WTC11 (cell line): ENCODE data around the gene TMEM181. TPM values are rescaled to one million over a fixed set of nuclear protein-coding genes. Genes with fewer than 3 reads are reported as not detected.

Source experiments
- ATAC-seq: fragments of 200-7000 bp; cut with Tn5 transposase; 2 replicates; pipeline ENCODE4 v1.10.0; 2021; ENCODE audit warnings: mild to moderate bottlenecking, moderate library complexity
- CTCF ChIA-PET: fragments of 300-600 bp; sonication (Branson Sonifier 250); formaldehyde crosslinking; loops from one replicate; lab custom pipeline; 2021; ENCODE audit warnings: antibody characterized with exemption; lab: Charles Lee
- POLR2A ChIA-PET: fragments of 350-600 bp; sonication (Branson Sonifier 250); formaldehyde crosslinking; loops from one replicate; lab custom pipeline; 2021; ENCODE audit warnings: antibody characterized with exemption; lab: Charles Lee
- DNase-seq: peaks from one replicate; pipeline ENCODE4 v3.0.0; 2021; ENCODE audit warnings: low spot score
- H3K27ac Mint-ChIP-seq: 2 replicates; pipeline ENCODE4 v1.8.0; 2021; ENCODE audit warnings: mixed read lengths
- H3K27me3 Mint-ChIP-seq: 2 replicates; pipeline ENCODE4 v1.8.0; 2021; ENCODE audit warnings: low read depth, mild to moderate bottlenecking, moderate library complexity, mixed read lengths
- H3K36me3 Mint-ChIP-seq: 2 replicates; pipeline ENCODE4 v1.8.0; 2021; ENCODE audit warnings: mixed read lengths
- H3K4me1 Mint-ChIP-seq: 2 replicates; pipeline ENCODE4 v1.8.0; 2022; ENCODE audit warnings: mixed read lengths
- H3K4me3 Mint-ChIP-seq: 2 replicates; pipeline ENCODE4 v1.8.0; 2021; ENCODE audit warnings: mild to moderate bottlenecking, moderate library complexity, mixed read lengths
- H3K9me3 Mint-ChIP-seq: 2 replicates; pipeline ENCODE4 v1.8.0; 2021; ENCODE audit warnings: mixed read lengths
- FOXJ3 ChIP-seq: sonication (generic); formaldehyde crosslinking; IDR thresholded peaks from 2 replicates; pipeline ENCODE4 v1.9.0; 2021; ENCODE audit warnings: missing genetic modification reagents, mild to moderate bottlenecking, borderline replicate concordance
- JUN ChIP-seq: sonication (generic); formaldehyde crosslinking; IDR thresholded peaks from 2 replicates; pipeline ENCODE4 v1.8.0; 2023; ENCODE audit warnings: mild to moderate bottlenecking, missing genetic modification reagents
- KAT7 ChIP-seq: sonication (generic); formaldehyde crosslinking; IDR thresholded peaks from 2 replicates; pipeline ENCODE4 v1.8.1; 2023; ENCODE audit warnings: missing genetic modification reagents, mild to moderate bottlenecking, borderline replicate concordance
- MYBL2 ChIP-seq: sonication (generic); formaldehyde crosslinking; IDR thresholded peaks from 2 replicates; pipeline ENCODE4 v1.8.1; 2023; ENCODE audit warnings: mild to moderate bottlenecking, moderate library complexity, missing genetic modification reagents
- NFATC4 ChIP-seq: fragments of 250-450 bp; sonication (Bioruptor Pico); IDR thresholded peaks from 2 replicates; pipeline ENCODE4 v1.9.0; 2021; ENCODE audit warnings: mild to moderate bottlenecking
- NFYB ChIP-seq: sonication (generic); formaldehyde crosslinking; conservative IDR thresholded peaks from 2 replicates; pipeline ENCODE4 v1.8.0; 2022; ENCODE audit warnings: low read depth, missing genetic modification reagents
- NR2C2 ChIP-seq: sonication (generic); formaldehyde crosslinking; IDR thresholded peaks from 2 replicates; pipeline ENCODE4 v1.8.0; 2022; ENCODE audit warnings: mild to moderate bottlenecking, missing genetic modification reagents
- SMAD3 ChIP-seq: sonication (generic); formaldehyde crosslinking; IDR thresholded peaks from 2 replicates; pipeline ENCODE4 v1.8.0; 2022; ENCODE audit warnings: missing genetic modification reagents, mild to moderate bottlenecking, borderline replicate concordance
- TP53 ChIP-seq: sonication (generic); formaldehyde crosslinking; IDR thresholded peaks from 2 replicates; pipeline ENCODE4 v1.8.1; 2023; ENCODE audit warnings: mild to moderate bottlenecking, missing genetic modification reagents
- ZBTB21 ChIP-seq: sonication (generic); formaldehyde crosslinking; IDR thresholded peaks from 2 replicates; pipeline ENCODE4 v1.8.1; 2023; ENCODE audit warnings: mild to moderate bottlenecking, missing genetic modification reagents, borderline replicate concordance
- ZNF121 ChIP-seq: sonication (generic); formaldehyde crosslinking; IDR thresholded peaks from 2 replicates; pipeline ENCODE4 v1.8.0; 2023; ENCODE audit warnings: missing genetic modification reagents
- ZNF396 ChIP-seq: fragments of 250-450 bp; sonication (Bioruptor Pico); IDR thresholded peaks from 2 replicates; pipeline ENCODE4 v1.8.0; 2021; ENCODE audit warnings: mild to moderate bottlenecking, moderate library complexity, borderline replicate concordance
- ZNF416 ChIP-seq: fragments of 250-450 bp; sonication (Bioruptor Pico); IDR thresholded peaks from 2 replicates; pipeline ENCODE4 v1.9.0; 2021; ENCODE audit warnings: mild to moderate bottlenecking, inconsistent platforms
- total RNA-seq: library from RNA; stranded (reverse); gene quantifications from 3 replicates; pipeline ENCODE4 v1.2.3, GENCODE V29; 2021
- TF ChIP-seq, protein P1 (sequence below): fragments of 250-450 bp; sonication (Bioruptor Pico); IDR thresholded peaks from 2 replicates; pipeline ENCODE4 v1.9.0; 2021; ENCODE audit warnings: mild to moderate bottlenecking
- TF ChIP-seq, protein P2 (sequence below): sonication (generic); formaldehyde crosslinking; IDR thresholded peaks from 2 replicates; pipeline ENCODE4 v1.8.0; 2022; ENCODE audit warnings: mild to moderate bottlenecking, missing genetic modification reagents
- TF ChIP-seq, protein P3 (sequence below): sonication (generic); formaldehyde crosslinking; IDR thresholded peaks from 2 replicates; pipeline ENCODE4 v1.8.0; 2022; ENCODE audit warnings: mild to moderate bottlenecking, missing genetic modification reagents
- TF ChIP-seq, protein P4 (sequence below): fragments of 250-450 bp; sonication (Bioruptor Pico); IDR thresholded peaks from 2 replicates; pipeline ENCODE4 v2.1.2; 2022; ENCODE audit warnings: mild to moderate bottlenecking, moderate library complexity
- TF ChIP-seq, protein P5 (sequence below): sonication (generic); formaldehyde crosslinking; IDR thresholded peaks from 2 replicates; pipeline ENCODE4 v1.8.1; 2022; ENCODE audit warnings: low read depth, missing genetic modification reagents, borderline replicate concordance
- TF ChIP-seq, protein P6 (sequence below): sonication (generic); formaldehyde crosslinking; IDR thresholded peaks from 2 replicates; pipeline ENCODE4 v1.8.0; 2022; ENCODE audit warnings: missing genetic modification reagents

The TMEM181 gene
- total RNA-seq, 1 experiment from 2014 or later: 18.8 TPM

DNA sequence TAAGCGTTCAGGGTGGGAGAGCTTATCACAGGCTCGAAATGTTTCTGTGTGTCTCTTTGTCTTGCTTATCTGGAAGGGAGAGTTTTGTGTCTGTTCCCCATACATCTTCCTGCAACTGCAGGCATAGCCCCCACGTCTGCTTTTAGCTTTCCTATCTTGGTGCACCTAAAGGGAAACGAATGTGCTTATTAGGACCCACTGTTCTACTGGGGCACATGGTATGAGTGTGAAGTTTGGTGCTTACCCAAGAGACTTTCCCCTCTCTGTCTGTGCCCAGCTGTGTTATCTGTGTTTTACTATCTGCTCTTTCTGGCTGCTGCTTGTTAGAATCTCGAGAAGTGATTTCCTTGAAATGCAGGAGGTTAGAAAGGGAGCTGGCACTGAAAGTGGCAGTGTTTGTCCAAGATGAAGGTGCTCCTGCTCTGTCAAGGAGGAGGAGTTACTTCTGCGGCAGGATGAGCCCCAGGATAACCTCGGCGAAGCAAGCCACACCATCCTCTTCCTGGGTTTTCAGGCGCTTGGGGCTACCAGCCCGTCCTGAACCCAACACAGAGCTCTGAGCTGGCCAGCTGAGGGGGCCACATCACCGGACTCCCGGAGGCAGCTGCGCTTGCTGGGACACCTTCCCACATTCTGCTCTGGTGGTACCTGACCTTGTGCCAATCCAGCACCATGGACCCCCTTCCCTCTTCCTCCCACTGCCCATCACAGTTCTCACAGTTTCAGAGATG lies 61.2 kb downstream of the TMEM181 start:
- DNase-seq: no peak
- TF ChIP-seq NR2C2: no peak
- TF ChIP-seq, protein P1, sequence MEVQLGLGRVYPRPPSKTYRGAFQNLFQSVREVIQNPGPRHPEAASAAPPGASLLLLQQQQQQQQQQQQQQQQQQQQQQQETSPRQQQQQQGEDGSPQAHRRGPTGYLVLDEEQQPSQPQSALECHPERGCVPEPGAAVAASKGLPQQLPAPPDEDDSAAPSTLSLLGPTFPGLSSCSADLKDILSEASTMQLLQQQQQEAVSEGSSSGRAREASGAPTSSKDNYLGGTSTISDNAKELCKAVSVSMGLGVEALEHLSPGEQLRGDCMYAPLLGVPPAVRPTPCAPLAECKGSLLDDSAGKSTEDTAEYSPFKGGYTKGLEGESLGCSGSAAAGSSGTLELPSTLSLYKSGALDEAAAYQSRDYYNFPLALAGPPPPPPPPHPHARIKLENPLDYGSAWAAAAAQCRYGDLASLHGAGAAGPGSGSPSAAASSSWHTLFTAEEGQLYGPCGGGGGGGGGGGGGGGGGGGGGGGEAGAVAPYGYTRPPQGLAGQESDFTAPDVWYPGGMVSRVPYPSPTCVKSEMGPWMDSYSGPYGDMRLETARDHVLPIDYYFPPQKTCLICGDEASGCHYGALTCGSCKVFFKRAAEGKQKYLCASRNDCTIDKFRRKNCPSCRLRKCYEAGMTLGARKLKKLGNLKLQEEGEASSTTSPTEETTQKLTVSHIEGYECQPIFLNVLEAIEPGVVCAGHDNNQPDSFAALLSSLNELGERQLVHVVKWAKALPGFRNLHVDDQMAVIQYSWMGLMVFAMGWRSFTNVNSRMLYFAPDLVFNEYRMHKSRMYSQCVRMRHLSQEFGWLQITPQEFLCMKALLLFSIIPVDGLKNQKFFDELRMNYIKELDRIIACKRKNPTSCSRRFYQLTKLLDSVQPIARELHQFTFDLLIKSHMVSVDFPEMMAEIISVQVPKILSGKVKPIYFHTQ (CRISPR knock-in tag): no peak
- TF ChIP-seq SMAD3 (CRISPR knock-in tag): no peak
- TF ChIP-seq NFYB: no peak
- no peak for TF ChIP-seq ZNF121 (CRISPR knock-in tag)
- no peak for TF ChIP-seq NFATC4 (CRISPR knock-in tag)
- TF ChIP-seq ZNF416 (CRISPR knock-in tag): no peak
- TF ChIP-seq, protein P2, sequence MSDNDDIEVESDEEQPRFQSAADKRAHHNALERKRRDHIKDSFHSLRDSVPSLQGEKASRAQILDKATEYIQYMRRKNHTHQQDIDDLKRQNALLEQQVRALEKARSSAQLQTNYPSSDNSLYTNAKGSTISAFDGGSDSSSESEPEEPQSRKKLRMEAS (CRISPR knock-in tag): no peak
- TF ChIP-seq ZNF396: no peak
- TF ChIP-seq, protein P3, sequence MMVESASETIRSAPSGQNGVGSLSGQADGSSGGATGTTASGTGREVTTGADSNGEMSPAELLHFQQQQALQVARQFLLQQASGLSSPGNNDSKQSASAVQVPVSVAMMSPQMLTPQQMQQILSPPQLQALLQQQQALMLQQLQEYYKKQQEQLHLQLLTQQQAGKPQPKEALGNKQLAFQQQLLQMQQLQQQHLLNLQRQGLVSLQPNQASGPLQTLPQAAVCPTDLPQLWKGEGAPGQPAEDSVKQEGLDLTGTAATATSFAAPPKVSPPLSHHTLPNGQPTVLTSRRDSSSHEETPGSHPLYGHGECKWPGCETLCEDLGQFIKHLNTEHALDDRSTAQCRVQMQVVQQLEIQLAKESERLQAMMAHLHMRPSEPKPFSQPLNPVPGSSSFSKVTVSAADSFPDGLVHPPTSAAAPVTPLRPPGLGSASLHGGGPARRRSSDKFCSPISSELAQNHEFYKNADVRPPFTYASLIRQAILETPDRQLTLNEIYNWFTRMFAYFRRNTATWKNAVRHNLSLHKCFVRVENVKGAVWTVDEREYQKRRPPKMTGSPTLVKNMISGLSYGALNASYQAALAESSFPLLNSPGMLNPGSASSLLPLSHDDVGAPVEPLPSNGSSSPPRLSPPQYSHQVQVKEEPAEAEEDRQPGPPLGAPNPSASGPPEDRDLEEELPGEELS (CRISPR knock-in tag): no peak
- no peak for TF ChIP-seq KAT7 (CRISPR knock-in tag)
- TF ChIP-seq, protein P4, sequence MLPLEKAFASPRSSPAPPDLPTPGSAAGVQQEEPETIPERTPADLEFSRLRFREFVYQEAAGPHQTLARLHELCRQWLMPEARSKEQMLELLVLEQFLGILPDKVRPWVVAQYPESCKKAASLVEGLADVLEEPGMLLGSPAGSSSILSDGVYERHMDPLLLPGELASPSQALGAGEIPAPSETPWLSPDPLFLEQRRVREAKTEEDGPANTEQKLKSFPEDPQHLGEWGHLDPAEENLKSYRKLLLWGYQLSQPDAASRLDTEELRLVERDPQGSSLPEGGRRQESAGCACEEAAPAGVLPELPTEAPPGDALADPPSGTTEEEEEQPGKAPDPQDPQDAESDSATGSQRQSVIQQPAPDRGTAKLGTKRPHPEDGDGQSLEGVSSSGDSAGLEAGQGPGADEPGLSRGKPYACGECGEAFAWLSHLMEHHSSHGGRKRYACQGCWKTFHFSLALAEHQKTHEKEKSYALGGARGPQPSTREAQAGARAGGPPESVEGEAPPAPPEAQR (CRISPR knock-in tag): no peak
- TF ChIP-seq, protein P5, sequence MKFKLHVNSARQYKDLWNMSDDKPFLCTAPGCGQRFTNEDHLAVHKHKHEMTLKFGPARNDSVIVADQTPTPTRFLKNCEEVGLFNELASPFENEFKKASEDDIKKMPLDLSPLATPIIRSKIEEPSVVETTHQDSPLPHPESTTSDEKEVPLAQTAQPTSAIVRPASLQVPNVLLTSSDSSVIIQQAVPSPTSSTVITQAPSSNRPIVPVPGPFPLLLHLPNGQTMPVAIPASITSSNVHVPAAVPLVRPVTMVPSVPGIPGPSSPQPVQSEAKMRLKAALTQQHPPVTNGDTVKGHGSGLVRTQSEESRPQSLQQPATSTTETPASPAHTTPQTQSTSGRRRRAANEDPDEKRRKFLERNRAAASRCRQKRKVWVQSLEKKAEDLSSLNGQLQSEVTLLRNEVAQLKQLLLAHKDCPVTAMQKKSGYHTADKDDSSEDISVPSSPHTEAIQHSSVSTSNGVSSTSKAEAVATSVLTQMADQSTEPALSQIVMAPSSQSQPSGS (CRISPR knock-in tag): no peak
- TF ChIP-seq ZBTB21 (CRISPR knock-in tag): no peak
- TF ChIP-seq, protein P6, sequence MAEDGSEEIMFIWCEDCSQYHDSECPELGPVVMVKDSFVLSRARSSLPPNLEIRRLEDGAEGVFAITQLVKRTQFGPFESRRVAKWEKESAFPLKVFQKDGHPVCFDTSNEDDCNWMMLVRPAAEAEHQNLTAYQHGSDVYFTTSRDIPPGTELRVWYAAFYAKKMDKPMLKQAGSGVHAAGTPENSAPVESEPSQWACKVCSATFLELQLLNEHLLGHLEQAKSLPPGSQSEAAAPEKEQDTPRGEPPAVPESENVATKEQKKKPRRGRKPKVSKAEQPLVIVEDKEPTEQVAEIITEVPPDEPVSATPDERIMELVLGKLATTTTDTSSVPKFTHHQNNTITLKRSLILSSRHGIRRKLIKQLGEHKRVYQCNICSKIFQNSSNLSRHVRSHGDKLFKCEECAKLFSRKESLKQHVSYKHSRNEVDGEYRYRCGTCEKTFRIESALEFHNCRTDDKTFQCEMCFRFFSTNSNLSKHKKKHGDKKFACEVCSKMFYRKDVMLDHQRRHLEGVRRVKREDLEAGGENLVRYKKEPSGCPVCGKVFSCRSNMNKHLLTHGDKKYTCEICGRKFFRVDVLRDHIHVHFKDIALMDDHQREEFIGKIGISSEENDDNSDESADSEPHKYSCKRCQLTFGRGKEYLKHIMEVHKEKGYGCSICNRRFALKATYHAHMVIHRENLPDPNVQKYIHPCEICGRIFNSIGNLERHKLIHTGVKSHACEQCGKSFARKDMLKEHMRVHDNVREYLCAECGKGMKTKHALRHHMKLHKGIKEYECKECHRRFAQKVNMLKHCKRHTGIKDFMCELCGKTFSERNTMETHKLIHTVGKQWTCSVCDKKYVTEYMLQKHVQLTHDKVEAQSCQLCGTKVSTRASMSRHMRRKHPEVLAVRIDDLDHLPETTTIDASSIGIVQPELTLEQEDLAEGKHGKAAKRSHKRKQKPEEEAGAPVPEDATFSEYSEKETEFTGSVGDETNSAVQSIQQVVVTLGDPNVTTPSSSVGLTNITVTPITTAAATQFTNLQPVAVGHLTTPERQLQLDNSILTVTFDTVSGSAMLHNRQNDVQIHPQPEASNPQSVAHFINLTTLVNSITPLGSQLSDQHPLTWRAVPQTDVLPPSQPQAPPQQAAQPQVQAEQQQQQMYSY (CRISPR knock-in tag): no peak
- no peak for TF ChIP-seq FOXJ3
- no peak for TF ChIP-seq JUN (CRISPR knock-in tag)
- TF ChIP-seq TP53: no peak
- TF ChIP-seq MYBL2 (CRISPR knock-in tag): no peak
- ChIA-PET POLR2A (no interaction called here), CTCF (no interaction called here)
- Mint-ChIP-seq H3K4me3 (no peak overlapping the region), H3K27ac (no peak overlapping the region), H3K27me3 (no peaks in the 10 kb centered on the region), H3K36me3 (peaks cover 57% of the 10 kb centered on the region), H3K9me3 (peaks cover 7% of the 10 kb centered on the region), H3K4me1 (0 out of 2 replicates have a peak, but pooled peaks cover 5% of the 10 kb centered on the region)
- ATAC-seq: no peak
